PC-3 (cell line): ENCODE measurements around the gene AUTS2. TPM values are rescaled to one million over a fixed set of nuclear protein-coding genes. Genes with fewer than 3 reads are reported as not detected.

ENCODE experiments used
- ATAC-seq: fragments of 200-7000 bp; cut with Tn5 transposase; 2 replicates; pipeline ENCODE4 v1.9.1; 2020; ENCODE audit warnings: mild to moderate bottlenecking, moderate library complexity
- BruUV-seq: library from RNA; stranded (reverse); fragments of 400-500 nt; replicated peaks from 2 replicates; lab custom pipeline; 2021; lab: Mats Ljungman, UMichigan
- CTCF ChIA-PET: fragments of 300-600 bp; sonication (Branson Sonifier 250); formaldehyde crosslinking; loops from one replicate; lab custom pipeline; 2022; ENCODE audit warnings: antibody characterized with exemption; lab: Charles Lee
- POLR2A ChIA-PET: fragments of 300-600 bp; sonication (Branson Sonifier 250); formaldehyde crosslinking; loops from one replicate; lab custom pipeline; 2022; ENCODE audit warnings: antibody characterized with exemption; ENCODE audit not compliant: unreplicated experiment; lab: Charles Lee
- DNase-seq: peaks from one replicate; pipeline ENCODE4 v3.0.0-alpha.2; 2015
- H2AFZ ChIP-seq: fragments of 300-600 bp; sonication (generic); 2 replicates; pipeline ENCODE4 v1.6.0; 2016; ENCODE audit warnings: antibody characterized with exemption, low read length
- H3F3A ChIP-seq: fragments of 300-600 bp; sonication (generic); one replicate; pipeline ENCODE4 v1.6.0; 2017; ENCODE audit warnings: antibody characterized with exemption, low read length, control low read depth, mild to moderate bottlenecking; ENCODE audit not compliant: unreplicated experiment
- H3K27ac ChIP-seq: fragments of 300-600 bp; sonication (generic); 2 replicates; pipeline ENCODE4 v1.5.1; 2016; ENCODE audit warnings: mild to moderate bottlenecking, low read length
- H3K27me3 ChIP-seq: fragments of 300-600 bp; sonication (generic); 2 replicates; pipeline ENCODE4 v1.6.1; 2016; ENCODE audit warnings: low read length, mixed read lengths
- H3K36me3 ChIP-seq: fragments of 300-600 bp; sonication (generic); 2 replicates; pipeline ENCODE4 v1.6.1; 2016; ENCODE audit warnings: low read depth, mixed run types, low read length, mixed read lengths
- H3K4me1 ChIP-seq: fragments of 300-600 bp; sonication (generic); 2 replicates; pipeline ENCODE4 v1.5.1; 2016; ENCODE audit warnings: low read length; ENCODE audit not compliant: insufficient read depth
- H3K4me2 ChIP-seq: fragments of 300-600 bp; sonication (generic); 2 replicates; pipeline ENCODE4 v1.6.0; 2016; ENCODE audit warnings: low read length
- H3K4me3 ChIP-seq: fragments of 300-600 bp; sonication (generic); 2 replicates; pipeline ENCODE4 v1.5.1; 2016; ENCODE audit warnings: mild to moderate bottlenecking, low read length, mixed read lengths
- H3K79me2 ChIP-seq: fragments of 300-600 bp; sonication (generic); 2 replicates; pipeline ENCODE4 v1.6.1; 2017; ENCODE audit warnings: low read length, mixed read lengths
- H3K9ac ChIP-seq: fragments of 300-600 bp; sonication (generic); 2 replicates; pipeline ENCODE4 v1.6.0; 2016; ENCODE audit warnings: mild to moderate bottlenecking, low read length
- H3K9me2 ChIP-seq: fragments of 300-600 bp; sonication (generic); replicated peaks from 2 replicates; pipeline ENCODE4 v1.6.1; 2016; ENCODE audit warnings: mixed run types, low read length, mixed read lengths
- H3K9me3 ChIP-seq: fragments of 300-600 bp; sonication (generic); 2 replicates; pipeline ENCODE4 v1.6.1; 2016; ENCODE audit warnings: low read length, mixed read lengths
- H4K20me1 ChIP-seq: fragments of 300-600 bp; sonication (generic); 2 replicates; pipeline ENCODE4 v1.6.1; 2016; ENCODE audit warnings: low read length, mixed read lengths
- CTCF ChIP-seq: fragments of 300-600 bp; sonication (generic); conservative IDR thresholded peaks from 2 replicates; pipeline ENCODE4 v1.5.1; 2017; ENCODE audit warnings: antibody characterized with exemption, low read depth, mild to moderate bottlenecking, low read length
- EZH2 ChIP-seq: fragments of 300-600 bp; sonication (generic); IDR thresholded peaks from one replicate; pipeline ENCODE4 v1.6.1; 2017; ENCODE audit warnings: antibody characterized with exemption, mild to moderate bottlenecking, low read length; ENCODE audit not compliant: unreplicated experiment
- EZH2phosphoT487 ChIP-seq: fragments of 300-600 bp; sonication (generic); IDR thresholded peaks from 2 replicates; pipeline ENCODE4 v1.6.1; 2018; ENCODE audit warnings: mild to moderate bottlenecking, antibody characterized with exemption, low read length, borderline replicate concordance
- intact Hi-C: fragments of 100-400 bp; cut with micrococcal nuclease; formaldehyde crosslinking; loops from 2 replicates; pipeline ENCODE4 v1.9.0; 2023
- total RNA-seq: library from RNA; depleted of rRNA; stranded (reverse); fragments of >200 nt; gene quantifications from 2 replicates; pipeline ENCODE4 v1.2.3, GENCODE V29; 2014

AUTS2 gene
- total RNA-seq, 1 experiment from 2014 or later: not detected

GRCh38 chr7:70387217-70387616 is 788.9 kb downstream of the AUTS2 start:
- POLR2A ChIA-PET: no interaction called here
- Histone ChIP-seq H3K4me3 (no peak overlapping the region), H3K9ac (no peak overlapping the region), H3K36me3 (no peaks in the 10 kb centered on the region), H2AFZ (no peak overlapping the region), H3K4me1 (no peaks in the 10 kb centered on the region), H3K27ac (no peak overlapping the region), H4K20me1 (no peaks in the 10 kb centered on the region), H3K9me2 (no peaks in the 10 kb centered on the region), H3K27me3 (no peaks in the 10 kb centered on the region), H3F3A (no peaks in the 10 kb centered on the region), H3K4me2 (no peak overlapping the region), H3K79me2 (no peaks in the 10 kb centered on the region), H3K9me3 (no peaks in the 10 kb centered on the region)
- DNase-seq (no peak), ATAC-seq (no peak)
- intact Hi-C loops: no loop called here
- no TSS peak for BruUV-seq
- TF ChIP-seq CTCF (no peak), EZH2phosphoT487 (no peak), EZH2 (no peak)
- CTCF ChIA-PET: no interaction called here

GRCh38 chr7:70389531-70390151 is 791.4 kb downstream of the AUTS2 start:
- DNase-seq (no peak), ATAC-seq (no peak)
- no peaks in the 10 kb centered on the region for H3K36me3 ChIP-seq
- no peaks in the 10 kb centered on the region for H3K79me2 ChIP-seq
- ChIA-PET POLR2A (no interaction called here), CTCF (no interaction called here)
- no peaks in the 10 kb centered on the region for H3F3A ChIP-seq
- no peak overlapping the region for H3K9ac ChIP-seq
- no peaks in the 10 kb centered on the region for H3K27me3 ChIP-seq
- no peaks in the 10 kb centered on the region for H3K9me3 ChIP-seq
- H3K4me1 ChIP-seq: no peaks in the 10 kb centered on the region
- TF ChIP-seq EZH2 (no peak), EZH2phosphoT487 (no peak), CTCF (no peak)
- H4K20me1 ChIP-seq: no peaks in the 10 kb centered on the region
- H2AFZ ChIP-seq: no peak overlapping the region
- H3K9me2 ChIP-seq: no peaks in the 10 kb centered on the region
- no peak overlapping the region for H3K4me3 ChIP-seq
- intact Hi-C loops: no loop called here
- BruUV-seq: no TSS peak
- no peak overlapping the region for H3K4me2 ChIP-seq
- no peak overlapping the region for H3K27ac ChIP-seq

- TF ChIP-seq CTCF (no peak), EZH2phosphoT487 (no peak), EZH2 (no peak)
- Histone ChIP-seq H3K27me3 (no peaks in the 10 kb centered on the region), H3K4me3 (no peak overlapping the region), H3F3A (no peaks in the 10 kb centered on the region), H3K36me3 (no peaks in the 10 kb centered on the region), H3K27ac (no peak overlapping the region), H3K9ac (no peak overlapping the region), H3K79me2 (no peaks in the 10 kb centered on the region), H2AFZ (no peak overlapping the region), H3K9me2 (no peaks in the 10 kb centered on the region), H4K20me1 (no peaks in the 10 kb centered on the region), H3K4me2 (no peak overlapping the region), H3K9me3 (no peaks in the 10 kb centered on the region), H3K4me1 (no peaks in the 10 kb centered on the region)
- POLR2A ChIA-PET: no interaction called here
- DNase-seq (no peak), ATAC-seq (no peak)
- intact Hi-C loops: no loop called here
- CTCF ChIA-PET: no interaction called here
- BruUV-seq: no TSS peak
Observed at GRCh38 chr7:70390251-70390650, 792.0 kb downstream of the AUTS2 start.
